Endothelial cell of umbilical vein (primary cell): ENCODE measurements around the gene RELN. TPM values are rescaled to one million over a fixed set of nuclear protein-coding genes. Genes with fewer than 3 reads are reported as not detected.
"Not testable (repeated sequence)": the region's sequence is repeated elsewhere in the genome, so short reads cannot be mapped to it uniquely, and the experiment has no call there.

Experiments
- BruUV-seq: library from RNA; stranded (reverse); fragments of 400-500 nt; replicated peaks from 2 replicates; lab custom pipeline; 2021; lab: Mats Ljungman, UMichigan
- CTCF ChIA-PET: fragments of 300-600, 350-600 bp; sonication (Branson Sonifier 250); formaldehyde crosslinking; loops from one replicate; lab custom pipeline; 2021; ENCODE audit warnings: antibody characterized with exemption, inconsistent platforms; lab: Charles Lee
- POLR2A ChIA-PET: fragments of 300-600, 350-600 bp; sonication (Branson Sonifier 250); formaldehyde crosslinking; loops from one replicate; lab custom pipeline; 2021; ENCODE audit warnings: antibody characterized with exemption, inconsistent platforms; lab: Charles Lee
- DNase-seq: peaks from one replicate; pipeline ENCODE4 v3.0.0-alpha.2; 2011; ENCODE audit warnings: low read depth, low spot score
- FAIRE-seq: peaks from 2 replicates; lab custom pipeline; 2011; peaks lifted over from hg19 to GRCh38; lab: Jason Lieb, UNC
- H2AFZ ChIP-seq: 2 replicates; pipeline ENCODE4 v1.6.0; 2012; ENCODE audit warnings: low read depth, low read length, control low read depth, inconsistent platforms
- H3K27ac ChIP-seq: 2 replicates; pipeline ENCODE4 v1.5.1; 2011; ENCODE audit warnings: low read depth, mild to moderate bottlenecking, control low read depth, low read length, moderate library complexity; ENCODE audit not compliant: insufficient read depth
- H3K27me3 ChIP-seq, 2 experiments: 2 replicates each; pipeline versions ENCODE4 v1.6.0 to v1.6.1; 2011; ENCODE audit warnings: low read length in 2 of 2, mixed read lengths in 1 of 2; ENCODE audit not compliant: control insufficient read depth in 2 of 2, insufficient read depth in 2 of 2
- H3K36me3 ChIP-seq, 2 experiments: 2 replicates in 1 of 2; 3 replicates in 1 of 2; pipeline ENCODE4 v1.5.1; 2011; ENCODE audit warnings: low read length in 2 of 2, mild to moderate bottlenecking in 1 of 2, moderate library complexity in 1 of 2; ENCODE audit not compliant: control insufficient read depth in 2 of 2, insufficient read depth in 2 of 2; ENCODE audit errors: extremely low read depth in 1 of 2
- H3K4me1 ChIP-seq: 3 replicates; pipeline ENCODE4 v1.5.1; 2011; ENCODE audit warnings: mild to moderate bottlenecking, low read length; ENCODE audit not compliant: control insufficient read depth, insufficient read depth; ENCODE audit errors: extremely low read depth
- H3K4me2 ChIP-seq: 2 replicates; pipeline ENCODE4 v1.6.1; 2011; ENCODE audit warnings: low read length, control low read depth, mixed read lengths; ENCODE audit not compliant: insufficient read depth
- H3K4me3 ChIP-seq, 3 experiments: fragments of 200-600 bp in 1 of 3; sonication (generic), shearing (Covaris generic) in 1 of 3; replicated peaks in 1 of 3; 2 replicates each; pipeline ENCODE4 v1.5.1; 2011 to 2016; ENCODE audit warnings: control low read depth in 3 of 3, low read length in 3 of 3, mild to moderate bottlenecking in 2 of 3, inconsistent platforms in 1 of 3, low read depth in 1 of 3, moderate library complexity in 1 of 3; ENCODE audit not compliant: insufficient read depth in 1 of 3
- H3K79me2 ChIP-seq: 2 replicates; pipeline ENCODE4 v1.6.0; 2012; ENCODE audit warnings: low read length, inconsistent platforms; ENCODE audit not compliant: control insufficient read depth, insufficient read depth
- H3K9ac ChIP-seq: replicated peaks from 2 replicates; pipeline ENCODE3; 2011; ENCODE audit warnings: low read length, control low read depth; ENCODE audit not compliant: insufficient read depth; ENCODE audit errors: extremely low read depth
- H3K9me1 ChIP-seq: replicated peaks from 3 replicates; pipeline ENCODE4 v1.6.0; 2011; ENCODE audit warnings: mild to moderate bottlenecking, low read length; ENCODE audit not compliant: control insufficient read depth, insufficient read depth; ENCODE audit errors: extremely low read depth
- H3K9me3 ChIP-seq: replicated peaks from 2 replicates; pipeline ENCODE4 v1.5.1; 2012; ENCODE audit warnings: low read length, inconsistent platforms; ENCODE audit not compliant: control insufficient read depth, insufficient read depth
- H4K20me1 ChIP-seq: replicated peaks from 2 replicates; pipeline ENCODE3; 2011; ENCODE audit warnings: mild to moderate bottlenecking, low read length; ENCODE audit not compliant: control insufficient read depth, insufficient read depth; ENCODE audit errors: extremely low read depth
- EZH2 ChIP-seq: IDR thresholded peaks from 2 replicates; pipeline ENCODE4 v1.6.1; 2012; ENCODE audit warnings: borderline replicate concordance, low read depth, mild to moderate bottlenecking, moderate library complexity, low read length, inconsistent platforms; ENCODE audit not compliant: severe bottlenecking
- FOS ChIP-seq: IDR thresholded peaks from 2 replicates; pipeline ENCODE4 v1.6.1; 2011; ENCODE audit warnings: mild to moderate bottlenecking, low read length, moderate library complexity, borderline replicate concordance; ENCODE audit not compliant: insufficient read depth
- GATA2 ChIP-seq: IDR thresholded peaks from 2 replicates; pipeline ENCODE4 v1.7.0; 2011; ENCODE audit warnings: low read depth, mild to moderate bottlenecking, moderate library complexity, mixed read lengths, low read length; ENCODE audit not compliant: insufficient read length, insufficient read depth
- JUN ChIP-seq: IDR thresholded peaks from 2 replicates; pipeline ENCODE4 v1.6.1; 2011; ENCODE audit warnings: borderline replicate concordance, low read depth; ENCODE audit not compliant: insufficient read length, insufficient read depth
- POLR2A ChIP-seq: IDR thresholded peaks from 2 replicates; pipeline ENCODE4 v1.6.1; 2012; ENCODE audit warnings: low read depth, mild to moderate bottlenecking, control low read depth, low read length
- dilution Hi-C: fragments of 300-500 bp; cut with MboI; formaldehyde crosslinking; loops from one replicate; pipeline ENCODE4 v1.15.0; 2019; ENCODE audit warnings: low sequenced_read_pairs; ENCODE audit not compliant: extremely low pct_ligation_motif_present
- intact Hi-C: fragments of 100-400 bp; cut with micrococcal nuclease; formaldehyde crosslinking; loops from one replicate; pipeline ENCODE4 v1.10.0; 2022
- polyA plus RNA-seq, 4 experiments: library from polyadenylated mRNA; depleted of rRNA in 3 of 4; stranded (reverse) in 3 of 4; unstranded in 1 of 4; fragments of >200 nt; gene quantifications; 2 replicates each; pipeline versions ENCODE4 v1.2.1 to v1.2.3, GENCODE V29; 2011 to 2012; ENCODE audit warnings: missing spikeins in 1 of 4
- total RNA-seq: library from RNA; stranded (reverse); gene quantifications from 2 replicates; pipeline ENCODE4 v1.2.3, GENCODE V29; 2021
- TF ChIP-seq, protein P1 (sequence below): IDR thresholded peaks from 2 replicates; pipeline ENCODE4 v1.6.1; 2011; ENCODE audit not compliant: insufficient read depth, insufficient read length

The RELN gene
- total and polyA plus RNA-seq, 2 donors (not counting 3 experiments of a cell fraction or from before 2014, with no cell fraction given) = 0.15 to 0.22 TPM

DNA sequence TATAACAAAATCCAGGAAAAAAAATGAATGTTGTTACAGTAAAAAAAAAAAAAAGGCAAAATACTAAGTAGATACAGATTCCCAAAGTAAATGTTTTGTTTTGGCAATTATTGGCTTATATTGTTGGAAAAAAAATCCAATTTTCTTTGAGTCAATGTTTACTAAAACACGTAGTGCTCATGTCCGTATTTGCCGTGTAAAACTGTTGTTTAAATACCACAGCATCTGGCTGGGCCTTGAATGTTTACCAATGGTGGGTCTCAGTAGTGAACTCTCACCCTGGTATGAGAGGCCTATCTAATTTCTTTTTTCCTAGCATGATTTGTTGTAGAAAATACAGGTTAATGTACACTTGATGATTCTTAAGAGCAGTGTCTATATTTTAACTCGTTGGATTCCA, 502.0 kb downstream of the RELN start:
- ChIA-PET CTCF (no interaction called here), POLR2A (no interaction called here)
- intact Hi-C loops = no loop called here
- H3K36me3 ChIP-seq = no peaks in the 10 kb centered on the region
- H3K79me2 ChIP-seq = no peaks in the 10 kb centered on the region
- no peak overlapping the region for H3K9ac ChIP-seq
- no peak overlapping the region for H3K4me2 ChIP-seq
- H3K9me1 ChIP-seq = no peaks in the 10 kb centered on the region
- no peak for TF ChIP-seq GATA2
- no peak for TF ChIP-seq FOS
- no peak for TF ChIP-seq JUN
- no peak for TF ChIP-seq EZH2
- TF ChIP-seq POLR2A = no peak
- TF ChIP-seq, protein P1, sequence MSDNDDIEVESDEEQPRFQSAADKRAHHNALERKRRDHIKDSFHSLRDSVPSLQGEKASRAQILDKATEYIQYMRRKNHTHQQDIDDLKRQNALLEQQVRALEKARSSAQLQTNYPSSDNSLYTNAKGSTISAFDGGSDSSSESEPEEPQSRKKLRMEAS = no peak
- no peaks in the 10 kb centered on the region for H3K4me1 ChIP-seq
- dilution Hi-C loops = no loop called here
- no peaks in the 10 kb centered on the region for H4K20me1 ChIP-seq
- DNase-seq (no peak), FAIRE-seq (no peak)
- no peaks in the 10 kb centered on the region for H3K27me3 ChIP-seq
- BruUV-seq = no TSS peak
- H3K4me3 ChIP-seq = no peak overlapping the region
- H2AFZ ChIP-seq = no peak overlapping the region
- H3K9me3 ChIP-seq = no peaks in the 10 kb centered on the region
- H3K27ac ChIP-seq = no peak overlapping the region

DNA sequence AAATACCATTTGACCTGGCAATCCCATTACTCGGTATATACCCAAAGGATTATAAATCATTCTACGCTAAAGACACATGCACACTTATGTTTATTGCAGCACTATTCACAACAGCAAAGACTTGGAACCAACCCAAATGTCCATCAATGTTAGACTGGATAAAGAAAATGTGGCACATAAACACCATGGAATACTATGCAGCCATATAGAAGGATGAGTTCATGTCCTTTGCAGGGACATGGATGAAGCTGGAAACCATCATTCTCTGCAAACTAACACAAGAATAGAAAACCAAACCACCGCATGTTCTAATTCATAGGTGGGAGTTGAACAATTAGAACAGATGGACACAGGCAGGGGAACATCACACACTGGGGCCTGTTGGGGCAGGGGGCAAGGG, 502.6 kb downstream of the RELN start:
- POLR2A ChIA-PET = not testable (repeated sequence)

More for the DNA sequence above, 502.6 kb downstream of the RELN start:
- CTCF ChIA-PET, H3K4me1 ChIP-seq, intact Hi-C loops, BruUV-seq, H4K20me1 ChIP-seq, H3K9ac ChIP-seq, H3K36me3 ChIP-seq, H3K27me3 ChIP-seq, H3K4me2 ChIP-seq, DNase-seq, FAIRE-seq, H3K27ac ChIP-seq, H3K4me3 ChIP-seq, H2AFZ ChIP-seq, H3K9me1 ChIP-seq, H3K79me2 ChIP-seq, H3K9me3 ChIP-seq, dilution Hi-C loops: not testable (repeated sequence)
